Tibial nerve (tissue), 4 donors: ENCODE results near the gene RND2.

Experiments
- EP300 ChIP-seq, 2 donors: sonication (generic); formaldehyde crosslinking; IDR thresholded peaks; one replicate each; pipeline ENCODE4 v1.6.1; 2017; ENCODE audit warnings: antibody characterized with exemption in 2 of 2, mild to moderate bottlenecking in 1 of 2
- POLR2A ChIP-seq, 2 donors: fragments of 450-650 bp; IDR thresholded peaks; one replicate each; pipeline ENCODE4 v1.6.1; 2017; ENCODE audit warnings: antibody characterized with exemption in 2 of 2, mild to moderate bottlenecking in 2 of 2, moderate library complexity in 2 of 2
- TF ChIP-seq, protein P1 (sequence below), 5 experiments: fragments of 200-600 bp in 3 of 5; fragments of 450-650 bp in 2 of 5; sonication (generic) in 3 of 5; IDR thresholded peaks; one replicate each; pipeline ENCODE4 v1.5.1; 2016 to 2019; ENCODE audit warnings: antibody characterized with exemption in 5 of 5, mild to moderate bottlenecking in 3 of 5, moderate library complexity in 2 of 5

DNA sequence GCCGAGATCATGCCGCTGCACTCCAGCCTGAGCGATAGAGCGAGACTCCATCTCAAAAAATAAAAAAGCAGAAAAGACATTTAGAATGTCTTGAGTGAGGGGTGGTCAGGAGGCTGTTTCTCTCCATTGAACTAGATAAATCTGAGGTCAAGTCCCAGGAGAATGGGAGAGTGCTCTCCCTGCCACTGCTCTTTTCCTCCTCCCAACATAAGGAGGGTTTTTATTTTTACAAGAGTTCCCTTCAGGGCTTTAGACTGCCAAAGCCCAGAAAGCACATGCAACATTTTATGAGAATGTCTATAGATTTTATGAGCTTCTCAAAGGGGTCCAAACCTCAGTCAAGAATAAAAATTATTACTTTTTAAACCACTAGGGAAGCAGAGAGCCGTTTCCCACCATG, 1.6 kb downstream of the RND2 start:
- TF ChIP-seq, protein P1, sequence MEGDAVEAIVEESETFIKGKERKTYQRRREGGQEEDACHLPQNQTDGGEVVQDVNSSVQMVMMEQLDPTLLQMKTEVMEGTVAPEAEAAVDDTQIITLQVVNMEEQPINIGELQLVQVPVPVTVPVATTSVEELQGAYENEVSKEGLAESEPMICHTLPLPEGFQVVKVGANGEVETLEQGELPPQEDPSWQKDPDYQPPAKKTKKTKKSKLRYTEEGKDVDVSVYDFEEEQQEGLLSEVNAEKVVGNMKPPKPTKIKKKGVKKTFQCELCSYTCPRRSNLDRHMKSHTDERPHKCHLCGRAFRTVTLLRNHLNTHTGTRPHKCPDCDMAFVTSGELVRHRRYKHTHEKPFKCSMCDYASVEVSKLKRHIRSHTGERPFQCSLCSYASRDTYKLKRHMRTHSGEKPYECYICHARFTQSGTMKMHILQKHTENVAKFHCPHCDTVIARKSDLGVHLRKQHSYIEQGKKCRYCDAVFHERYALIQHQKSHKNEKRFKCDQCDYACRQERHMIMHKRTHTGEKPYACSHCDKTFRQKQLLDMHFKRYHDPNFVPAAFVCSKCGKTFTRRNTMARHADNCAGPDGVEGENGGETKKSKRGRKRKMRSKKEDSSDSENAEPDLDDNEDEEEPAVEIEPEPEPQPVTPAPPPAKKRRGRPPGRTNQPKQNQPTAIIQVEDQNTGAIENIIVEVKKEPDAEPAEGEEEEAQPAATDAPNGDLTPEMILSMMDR (IDR thresholded peaks at IDR 0.05): no peak
- TF ChIP-seq EP300 (IDR thresholded peaks at IDR 0.05) (no peak), POLR2A (IDR thresholded peaks at IDR 0.05) (no peak)
